ENCODE data around the gene SS18L1.
A peak's percentile ranks its signal among the peaks of the same experiment; 100 is the strongest.

The SS18L1 gene

GRCh38 chr20:62143081-62143956 lies at the start of gene SS18L1, which contains the start of gene PSMA7:
TSS of gene SS18L1 (plus strand) at chr20:62143769. CDS start at chr20:62143821, 52 bp downstream.
TSS of gene PSMA7 (minus strand) at chr20:62143394. CDS start at chr20:62143303, 91 bp downstream.
- TF ChIP-seq CTCF (IDR thresholded peaks at IDR 0.05; ENCODE audit: borderline replicate concordance, insufficient read depth, low read depth, low read length): no peak
- peak within 1 kb of the TSS; percentile 68 for H3K4me3 ChIP-seq (ENCODE audit: low read depth, low read length)

DNA sequence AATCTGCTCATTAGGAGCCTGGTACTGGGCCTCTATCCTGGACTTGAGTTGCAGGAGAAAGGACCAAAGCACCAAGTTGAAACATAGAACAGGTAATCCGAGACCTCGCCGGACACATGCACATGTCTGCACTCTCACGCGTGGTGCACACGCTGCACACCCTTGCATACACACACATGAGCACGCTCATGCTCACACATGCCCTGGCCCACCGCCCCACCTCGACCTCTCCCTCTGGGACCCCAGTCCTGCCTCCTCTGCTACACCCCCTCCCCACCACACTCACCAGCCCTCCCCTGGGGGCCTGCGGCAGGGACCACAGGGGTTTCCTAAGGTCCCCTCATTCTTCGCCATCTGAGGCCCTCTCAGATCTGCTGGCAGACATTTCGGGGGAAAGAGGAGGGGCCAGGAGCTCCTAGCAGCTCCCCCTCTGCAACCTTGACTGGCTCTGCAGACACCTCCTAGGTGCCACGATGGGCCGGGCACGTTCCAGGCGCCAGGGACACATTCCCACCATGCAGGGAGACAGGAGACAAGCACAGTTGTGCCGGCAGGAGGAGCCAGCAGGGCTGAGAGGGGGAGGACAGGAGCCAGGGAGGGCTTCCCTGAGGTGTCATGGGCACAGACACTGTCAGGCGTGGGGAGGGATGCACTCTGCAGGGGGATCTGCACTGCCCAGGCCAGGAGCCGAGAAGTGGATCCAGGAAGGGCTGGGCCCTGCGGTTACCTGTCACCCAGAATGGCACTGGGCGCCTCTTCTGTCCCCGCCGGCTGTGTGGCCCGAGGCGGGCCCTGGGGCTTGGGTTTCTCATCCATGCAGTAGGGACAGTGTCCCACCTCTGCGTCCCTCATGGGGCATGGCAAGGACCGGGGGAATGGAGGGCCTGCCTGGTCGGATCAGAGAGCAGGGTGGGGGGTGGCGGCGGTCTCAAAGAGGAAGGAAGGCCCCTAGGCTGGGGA lies 46.9 kb upstream of the SS18L1 start:
- TF ChIP-seq CTCF (IDR thresholded peaks at IDR 0.05; ENCODE audit: borderline replicate concordance, insufficient read depth, low read depth, low read length): no peak

DNA sequence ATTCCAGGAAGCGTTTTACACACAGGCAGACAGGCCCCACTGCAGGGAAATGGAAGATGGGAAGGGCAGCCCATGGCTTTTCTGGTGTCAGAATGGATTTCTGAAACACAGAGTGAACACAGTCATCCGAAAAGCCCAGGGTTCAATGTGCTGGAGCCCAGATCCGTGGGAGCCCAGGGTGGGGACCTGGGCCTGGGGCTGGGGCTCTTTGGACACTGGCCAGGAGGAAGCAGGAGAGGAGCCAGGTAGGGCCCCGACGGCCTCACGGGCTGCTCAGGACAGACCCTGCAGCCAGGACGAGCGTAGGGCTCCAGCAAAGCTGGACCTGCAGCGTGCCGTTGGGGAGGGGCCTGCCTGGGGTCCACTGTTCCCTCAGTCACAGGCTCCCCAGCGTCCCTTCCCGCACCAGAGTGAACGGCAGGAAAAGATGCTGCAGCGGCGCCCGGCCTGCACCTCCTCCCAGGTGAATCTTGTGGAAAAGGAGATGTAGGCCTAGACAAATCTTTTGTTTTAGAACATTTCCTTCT lies 45.6 kb upstream of the SS18L1 start:
- no peak for TF ChIP-seq CTCF (IDR thresholded peaks at IDR 0.05; ENCODE audit: borderline replicate concordance, insufficient read depth, low read depth, low read length)
- no peak overlapping the region for H3K4me3 ChIP-seq (ENCODE audit: low read depth, low read length)

More for the DNA sequence above, 46.9 kb upstream of the SS18L1 start:
- no peak overlapping the region for H3K4me3 ChIP-seq (ENCODE audit: low read depth, low read length)

DNA sequence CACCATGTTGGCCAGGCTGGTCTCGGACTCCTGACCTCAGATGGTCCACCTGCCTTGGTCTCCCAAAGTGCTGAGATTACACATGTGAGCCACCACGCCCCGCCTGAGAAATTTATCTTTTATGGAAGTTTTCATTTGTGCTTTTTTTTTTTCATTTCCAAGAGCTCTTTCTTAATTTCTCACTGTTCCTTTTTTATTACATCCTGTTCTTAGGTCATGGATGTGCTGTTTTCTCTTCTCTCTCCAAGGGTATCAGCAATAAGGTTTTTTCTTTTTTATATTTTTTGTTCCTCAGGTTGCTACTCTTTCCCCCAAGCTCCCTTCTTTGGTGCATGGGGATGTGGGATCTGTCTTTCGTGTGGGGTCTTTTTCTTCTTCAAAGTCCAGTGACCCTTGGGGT lies 42.5 kb upstream of the SS18L1 start:
- no peak for TF ChIP-seq CTCF (IDR thresholded peaks at IDR 0.05; ENCODE audit: borderline replicate concordance, insufficient read depth, low read depth, low read length)

DNA sequence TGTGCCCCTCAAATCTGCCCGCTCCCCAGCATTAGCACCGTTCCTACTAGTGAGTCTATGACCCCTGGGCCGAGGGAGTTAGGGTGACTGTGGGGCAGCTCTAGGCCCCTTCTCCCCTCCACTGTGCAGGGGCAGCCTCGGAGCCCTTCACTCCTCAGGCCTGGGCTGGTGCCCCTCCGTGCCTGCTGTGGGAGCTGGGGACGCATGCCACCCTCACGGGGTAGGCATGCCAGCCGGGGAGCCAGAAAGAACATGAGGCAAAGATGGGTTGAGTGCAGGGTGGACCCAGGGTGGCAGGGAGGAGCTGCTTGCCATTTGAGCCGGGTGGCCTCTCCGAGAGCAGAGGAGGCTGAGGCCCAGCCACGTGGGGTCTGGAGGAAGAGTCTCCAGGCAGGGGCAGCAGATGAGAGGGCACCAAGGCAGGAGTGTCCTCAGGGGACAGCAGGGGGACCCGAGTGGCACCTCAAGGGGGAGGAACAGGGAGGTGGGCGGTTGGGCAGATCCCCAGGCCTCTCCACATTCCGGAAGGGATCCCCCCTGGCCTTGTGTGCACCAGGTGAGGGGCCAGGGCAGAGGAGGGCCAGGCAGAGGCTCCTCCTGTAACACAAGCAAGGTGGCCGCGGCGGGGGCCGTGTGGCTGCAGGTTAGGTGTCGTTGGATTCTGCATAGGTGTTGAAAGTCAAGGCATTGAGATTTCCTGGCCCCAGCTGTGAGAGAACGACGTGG lies 39.9 kb upstream of the SS18L1 start:
- no peak overlapping the region for H3K4me3 ChIP-seq (ENCODE audit: low read depth, low read length)
- no peak for TF ChIP-seq CTCF (IDR thresholded peaks at IDR 0.05; ENCODE audit: borderline replicate concordance, insufficient read depth, low read depth, low read length)

More for the DNA sequence above, 42.5 kb upstream of the SS18L1 start:
- H3K4me3 ChIP-seq (ENCODE audit: low read depth, low read length): no peak overlapping the region

DNA sequence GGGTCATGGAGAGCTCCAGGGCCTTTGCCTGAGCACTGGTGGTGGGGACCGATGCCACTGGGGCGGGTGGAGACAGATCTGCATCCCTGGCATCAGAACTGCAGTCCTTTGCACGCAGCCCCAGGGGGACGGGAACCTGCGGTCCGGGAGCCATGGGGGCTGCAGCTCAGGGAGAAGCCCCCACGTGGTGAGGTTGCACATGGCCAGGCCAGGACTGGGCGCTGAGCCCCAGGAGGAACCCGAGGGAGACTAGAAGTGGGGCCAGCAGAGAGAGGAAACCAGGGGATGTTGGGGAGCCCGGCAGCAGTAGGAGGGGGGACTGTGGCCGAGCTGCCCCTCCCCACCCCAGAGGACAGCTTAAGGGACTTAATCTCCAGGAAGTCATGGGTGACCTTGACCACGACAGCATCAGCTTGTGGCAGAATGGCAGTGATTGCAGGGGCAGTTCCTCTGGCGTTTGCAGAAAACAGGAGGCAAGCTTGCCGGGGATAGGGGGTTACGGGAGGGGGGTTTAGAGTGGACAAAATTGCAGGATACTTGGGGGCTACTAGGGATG lies 39.3 kb upstream of the SS18L1 start:
- H3K4me3 ChIP-seq (ENCODE audit: low read depth, low read length): no peak overlapping the region
- TF ChIP-seq CTCF (IDR thresholded peaks at IDR 0.05; ENCODE audit: borderline replicate concordance, insufficient read depth, low read depth, low read length): no peak

All from GM12875 (cell line).